Posterior vena cava (tissue), 2 donors: Measurements from ENCODE around the gene TMEM143. TPM values are rescaled to one million over a fixed set of nuclear protein-coding genes. Genes with fewer than 3 reads are reported as not detected.

Source experiments
- DNase-seq: peaks from one replicate; pipeline ENCODE4 v3.0.0-alpha.2; 2020; ENCODE audit warnings: low spot score
- intact Hi-C, 2 donors: fragments of 100-400 bp; cut with DNase I; formaldehyde crosslinking; loops; one replicate each; pipeline versions ENCODE4 v1.14.1 to v1.14.2; 2022 to 2023
- total RNA-seq, 2 donors: library from RNA; stranded (reverse); fragmentation: NEBNext Ultra II Directional; extraction: Animal tissue kit (Norgen Biotek cat#: 25700); gene quantifications; one replicate each; pipeline ENCODE4 v1.2.1, GENCODE V29; 2021
- donor health status: DM: yes; HTN: yes; CAD: no.
- donor health status: DM: yes; HTN: yes; CAD: no.

Gene TMEM143
- total RNA-seq, 2 donors from 2014 or later, result 5.0 to 6.3 TPM

- DNase-seq, result no peak
- intact Hi-C loops, result no loop called here
Measured at GRCh38 chr19:48364598-48365348, 1.0 kb upstream of the TMEM143 start.

- intact Hi-C loops, result no loop called here
- peak; percentile 87 for DNase-seq
Measured at GRCh38 chr19:48363500-48363809, 285 bp downstream of the TMEM143 start.

GRCh38 chr19:48362716-48363499 is 832 bp downstream of the TMEM143 start:
- intact Hi-C loops, result no loop called here
- DNase-seq, result peak; percentile 98

- no peak for DNase-seq
- intact Hi-C loops, result no loop called here
Measured at GRCh38 chr19:48361912-48362311, 1.8 kb downstream of the TMEM143 start.

- DNase-seq, result no peak
- intact Hi-C loops, result no loop called here
Measured at GRCh38 chr19:48359123-48359522, 4.6 kb downstream of the TMEM143 start.

- intact Hi-C loops, result no loop called here
- no peak for DNase-seq
Measured at GRCh38 chr19:48355365-48355954, 8.3 kb downstream of the TMEM143 start.

GRCh38 chr19:48354332-48354992 is 9.3 kb downstream of the TMEM143 start:
- intact Hi-C loops, result no loop called here
- DNase-seq, result no peak

GRCh38 chr19:48353677-48354076 is 10.1 kb downstream of the TMEM143 start:
- DNase-seq, result no peak
- intact Hi-C loops, result no loop called here

- intact Hi-C loops, result no loop called here
Measured at GRCh38 chr19:48351341-48351752, 12.4 kb downstream of the TMEM143 start.

GRCh38 chr19:48350856-48351255 is 12.9 kb downstream of the TMEM143 start:
- intact Hi-C loops, result no loop called here
- DNase-seq, result no peak

More at GRCh38 chr19:48351341-48351752, 12.4 kb downstream of the TMEM143 start:
- peak; percentile 91 for DNase-seq

GRCh38 chr19:48348737-48349136 is 15.0 kb downstream of the TMEM143 start:
- no peak for DNase-seq
- intact Hi-C loops, result no loop called here

- intact Hi-C loops, result no loop called here
- no peak for DNase-seq
Measured at GRCh38 chr19:48348045-48348444, 15.7 kb downstream of the TMEM143 start.

GRCh38 chr19:48346191-48346590 is 17.5 kb downstream of the TMEM143 start:
- DNase-seq, result no peak
- intact Hi-C loops, result no loop called here

- intact Hi-C loops, result no loop called here
- DNase-seq, result no peak
Measured at GRCh38 chr19:48344892-48345291, 18.8 kb downstream of the TMEM143 start.

GRCh38 chr19:48342841-48343540 is 20.7 kb downstream of the TMEM143 start:
- DNase-seq, result no peak
- intact Hi-C loops, result no loop called here

- intact Hi-C loops, result no loop called here
- DNase-seq, result no peak
Measured at GRCh38 chr19:48342414-48342738, 21.4 kb downstream of the TMEM143 start.

- no peak for DNase-seq
Measured at GRCh38 chr19:48341515-48342413, 22.0 kb downstream of the TMEM143 start.

GRCh38 chr19:48340995-48341394 is 22.7 kb downstream of the TMEM143 start:
- intact Hi-C loops, result no loop called here
- DNase-seq, result no peak

More at GRCh38 chr19:48341515-48342413, 22.0 kb downstream of the TMEM143 start:
- intact Hi-C loops, result no loop called here
